ENCODE data around the gene WIPF3.

Gene WIPF3

DNA sequence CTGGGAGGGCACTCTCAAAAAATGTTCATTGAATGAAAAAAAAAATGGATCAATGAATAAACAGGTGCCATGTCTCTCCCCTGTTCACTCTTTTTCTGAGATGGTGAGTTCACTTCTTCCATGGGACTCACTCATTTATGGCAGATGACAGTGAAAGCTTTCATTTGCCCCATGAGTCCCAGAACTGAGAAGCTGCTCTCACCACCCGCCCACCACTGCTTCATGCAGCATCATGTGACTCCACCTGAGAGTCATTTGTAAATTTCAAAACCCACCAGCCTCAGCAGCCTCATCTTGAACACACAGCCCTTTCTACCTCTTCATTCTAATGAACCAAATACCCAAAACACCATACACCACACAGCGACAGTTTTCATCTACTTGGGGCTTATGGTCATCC lies 118.4 kb downstream of the WIPF3 start:
- peaks cover 3% of the 10 kb centered on the region for H3K27me3 Mint-ChIP-seq
- no peaks in the 10 kb centered on the region for H3K4me1 Mint-ChIP-seq
- H3K9me3 Mint-ChIP-seq, result no peaks in the 10 kb centered on the region
- H3K36me3 Mint-ChIP-seq, result no peaks in the 10 kb centered on the region
- no peak overlapping the region for H3K27ac Mint-ChIP-seq
- H3K4me3 Mint-ChIP-seq, result no peak overlapping the region

DNA sequence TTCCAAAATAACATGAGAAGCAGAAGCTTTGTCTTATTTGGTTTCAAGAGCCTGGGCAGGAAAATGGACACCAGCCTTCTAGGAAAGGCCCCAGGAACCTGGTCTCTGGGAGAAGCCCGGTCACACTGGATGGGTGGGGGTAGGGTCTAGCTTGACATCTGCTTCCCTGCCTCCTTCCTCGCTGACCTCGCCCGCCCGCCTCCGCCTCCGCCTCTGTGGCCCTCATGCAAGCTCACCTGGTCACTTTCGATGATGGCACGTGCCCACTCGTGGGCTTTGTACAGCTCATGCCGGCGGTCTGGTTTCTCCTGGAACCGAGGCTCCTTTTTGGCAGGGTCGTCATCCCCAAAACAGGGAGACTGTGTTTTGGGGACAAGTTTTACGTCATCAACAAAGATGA lies 119.9 kb downstream of the WIPF3 start:
- Mint-ChIP-seq H3K4me1 (no peaks in the 10 kb centered on the region), H3K36me3 (no peaks in the 10 kb centered on the region), H3K4me3 (no peak overlapping the region), H3K9me3 (no peaks in the 10 kb centered on the region), H3K27me3 (peaks cover 4% of the 10 kb centered on the region), H3K27ac (no peak overlapping the region)

DNA sequence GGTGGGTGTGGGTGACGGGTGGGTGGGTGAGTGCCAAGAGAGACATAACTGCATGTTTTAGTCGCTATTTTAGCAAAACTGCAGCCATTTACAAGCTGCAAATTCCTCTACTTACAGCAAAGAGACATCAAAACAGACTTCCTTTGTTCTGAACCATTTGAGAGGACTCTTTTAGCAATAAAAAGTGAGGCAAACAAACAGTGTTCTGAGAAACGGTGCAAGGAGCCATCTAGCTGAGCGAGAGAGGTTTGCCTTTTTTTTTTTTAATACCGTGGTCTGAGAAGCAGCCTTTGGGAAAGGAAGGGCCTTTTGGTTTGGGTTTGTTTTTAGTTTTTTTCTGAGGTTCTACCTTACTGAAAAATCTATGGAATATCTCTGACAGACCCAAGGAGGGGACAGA lies 120.4 kb downstream of the WIPF3 start:
- H3K4me1 Mint-ChIP-seq, result no peaks in the 10 kb centered on the region
- no peak overlapping the region for H3K4me3 Mint-ChIP-seq
- H3K27me3 Mint-ChIP-seq, result peaks cover 4% of the 10 kb centered on the region
- H3K9me3 Mint-ChIP-seq, result no peaks in the 10 kb centered on the region
- H3K36me3 Mint-ChIP-seq, result no peaks in the 10 kb centered on the region
- no peak overlapping the region for H3K27ac Mint-ChIP-seq

DNA sequence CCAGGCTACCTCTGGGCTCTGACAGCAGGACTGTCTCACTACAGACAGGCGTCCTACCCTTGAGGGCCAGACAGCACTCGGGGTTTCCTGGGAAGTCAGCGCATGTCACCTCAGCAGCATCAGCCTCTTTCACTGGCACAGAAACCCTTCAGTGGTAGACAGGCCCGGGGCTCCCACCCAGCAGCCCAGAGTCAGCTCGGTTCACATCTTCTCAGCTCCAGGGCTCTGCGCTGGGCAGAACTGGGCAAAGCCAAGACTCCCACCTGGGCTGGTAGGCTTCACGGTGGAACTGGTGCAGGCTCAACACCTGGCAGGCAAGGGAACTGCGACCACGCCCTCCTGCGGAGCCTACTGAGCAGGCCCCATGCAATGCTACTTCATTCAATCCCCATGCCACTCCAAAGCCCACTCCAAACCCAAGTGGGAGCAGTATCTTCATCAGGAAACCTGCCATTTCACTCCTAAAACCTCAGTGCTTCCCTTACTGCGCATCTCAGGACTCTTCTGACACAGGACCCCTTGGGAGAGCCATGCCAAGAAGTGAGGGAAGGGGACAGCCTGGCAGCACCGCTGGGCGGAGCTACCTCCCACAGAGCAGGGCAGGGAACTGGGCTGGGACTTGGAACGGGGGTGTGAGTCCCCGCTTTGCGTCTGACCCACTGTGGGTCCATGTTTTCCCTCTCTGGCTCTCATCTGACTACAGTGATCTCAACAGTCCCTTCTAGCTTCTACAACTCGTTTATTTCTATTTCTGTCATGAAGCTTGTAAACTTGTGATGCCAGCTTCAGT lies 122.9 kb downstream of the WIPF3 start:
- Mint-ChIP-seq H3K4me3 (no peak overlapping the region), H3K36me3 (no peaks in the 10 kb centered on the region), H3K4me1 (no peaks in the 10 kb centered on the region), H3K27ac (no peak overlapping the region), H3K27me3 (peaks cover 4% of the 10 kb centered on the region), H3K9me3 (no peaks in the 10 kb centered on the region)

DNA sequence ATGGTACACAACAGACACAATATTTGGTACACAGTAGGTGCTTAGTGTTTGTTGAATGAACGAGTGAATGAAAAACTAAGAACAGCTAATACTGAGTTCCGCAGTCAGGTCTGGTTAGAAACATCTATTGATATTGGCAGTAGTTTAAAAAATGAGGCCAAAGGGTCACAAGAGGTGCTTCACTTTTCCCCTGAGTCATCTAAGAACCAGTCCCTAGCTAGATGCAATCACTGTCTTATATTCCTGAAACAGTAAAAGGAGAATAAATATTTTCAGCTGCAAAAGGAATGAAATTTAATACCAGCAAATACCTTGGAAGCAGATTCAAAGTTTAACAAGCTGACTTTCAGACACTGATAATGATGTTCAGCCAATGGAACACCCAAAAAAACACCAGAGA lies 128.8 kb downstream of the WIPF3 start:
- H3K27me3 Mint-ChIP-seq, result peaks cover 1% of the 10 kb centered on the region
- no peaks in the 10 kb centered on the region for H3K9me3 Mint-ChIP-seq
- no peak overlapping the region for H3K4me3 Mint-ChIP-seq

DNA sequence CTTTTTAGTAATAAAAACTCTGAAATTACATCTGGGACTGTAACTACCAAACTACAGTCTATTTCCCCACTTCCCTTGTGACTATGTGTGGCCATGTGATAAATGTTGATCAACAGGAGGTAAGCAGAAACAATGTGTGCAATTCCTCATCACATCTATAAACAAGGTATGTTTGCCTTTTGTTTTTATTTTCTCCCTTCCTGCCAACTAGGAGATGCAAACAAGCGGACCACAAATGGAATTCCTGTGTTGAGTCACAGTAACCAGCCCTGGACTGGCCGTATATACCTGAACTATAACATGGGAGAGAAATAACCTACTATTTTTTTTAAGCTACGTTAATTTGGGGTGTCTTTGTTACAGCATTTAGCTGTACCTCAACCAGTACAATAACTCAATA lies 130.8 kb downstream of the WIPF3 start:
- Mint-ChIP-seq H3K4me1 (no peaks in the 10 kb centered on the region), H3K4me3 (no peak overlapping the region), H3K36me3 (no peaks in the 10 kb centered on the region), H3K27me3 (no peaks in the 10 kb centered on the region), H3K27ac (no peak overlapping the region), H3K9me3 (no peaks in the 10 kb centered on the region)

More for the DNA sequence above, 128.8 kb downstream of the WIPF3 start:
- no peak overlapping the region for H3K27ac Mint-ChIP-seq
- no peaks in the 10 kb centered on the region for H3K4me1 Mint-ChIP-seq
- H3K36me3 Mint-ChIP-seq, result no peaks in the 10 kb centered on the region

DNA sequence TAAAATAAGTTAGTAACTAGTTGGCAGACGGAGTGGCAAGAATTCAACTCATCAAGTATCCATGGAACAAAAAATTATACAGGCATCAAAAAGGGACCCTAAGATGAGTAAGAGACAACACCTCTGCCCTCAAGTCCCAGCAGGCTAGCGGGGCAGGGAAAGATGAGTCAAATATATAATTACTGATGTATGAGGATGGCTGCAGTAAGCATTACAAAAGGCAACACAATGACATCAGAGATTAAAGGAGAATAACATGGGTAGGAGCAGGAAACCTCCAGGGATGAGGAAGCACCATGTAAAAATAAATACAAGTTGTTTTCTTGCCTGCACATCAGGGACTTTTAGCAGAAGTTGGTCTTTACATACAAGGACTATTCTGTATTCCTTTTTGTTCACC lies 133.9 kb downstream of the WIPF3 start:
- Mint-ChIP-seq H3K9me3 (no peaks in the 10 kb centered on the region), H3K27me3 (peaks cover 2% of the 10 kb centered on the region), H3K27ac (no peak overlapping the region), H3K36me3 (no peaks in the 10 kb centered on the region), H3K4me1 (no peaks in the 10 kb centered on the region), H3K4me3 (no peak overlapping the region)

DNA sequence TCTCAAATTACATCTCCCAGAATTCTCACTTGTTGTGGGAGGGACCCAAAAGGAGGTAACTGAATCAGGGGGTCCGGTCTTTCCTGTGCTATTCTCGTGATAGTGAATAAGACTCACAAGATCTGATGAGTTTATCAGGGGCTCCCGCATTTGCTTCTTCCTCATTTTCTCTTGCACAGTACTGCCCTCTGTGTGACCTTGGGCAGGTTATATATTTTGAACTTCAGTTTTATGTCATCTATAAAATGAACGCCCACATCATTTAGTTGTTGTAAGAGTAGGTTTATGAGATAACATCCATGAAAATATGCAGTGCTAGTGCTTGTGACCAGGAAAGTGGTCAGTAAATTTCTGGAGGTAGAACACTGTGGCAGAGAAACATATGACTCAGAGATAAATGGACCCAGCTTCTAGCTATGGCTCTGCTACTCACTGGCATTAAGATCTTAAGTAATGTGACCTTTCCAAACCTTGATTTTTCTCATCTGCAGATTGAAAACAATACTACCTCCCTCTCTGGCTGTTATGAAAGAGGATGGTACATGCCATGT lies 139.0 kb downstream of the WIPF3 start:
- H3K4me1 Mint-ChIP-seq, result no peaks in the 10 kb centered on the region
- no peak overlapping the region for H3K27ac Mint-ChIP-seq
- H3K27me3 Mint-ChIP-seq, result peaks cover 3% of the 10 kb centered on the region

DNA sequence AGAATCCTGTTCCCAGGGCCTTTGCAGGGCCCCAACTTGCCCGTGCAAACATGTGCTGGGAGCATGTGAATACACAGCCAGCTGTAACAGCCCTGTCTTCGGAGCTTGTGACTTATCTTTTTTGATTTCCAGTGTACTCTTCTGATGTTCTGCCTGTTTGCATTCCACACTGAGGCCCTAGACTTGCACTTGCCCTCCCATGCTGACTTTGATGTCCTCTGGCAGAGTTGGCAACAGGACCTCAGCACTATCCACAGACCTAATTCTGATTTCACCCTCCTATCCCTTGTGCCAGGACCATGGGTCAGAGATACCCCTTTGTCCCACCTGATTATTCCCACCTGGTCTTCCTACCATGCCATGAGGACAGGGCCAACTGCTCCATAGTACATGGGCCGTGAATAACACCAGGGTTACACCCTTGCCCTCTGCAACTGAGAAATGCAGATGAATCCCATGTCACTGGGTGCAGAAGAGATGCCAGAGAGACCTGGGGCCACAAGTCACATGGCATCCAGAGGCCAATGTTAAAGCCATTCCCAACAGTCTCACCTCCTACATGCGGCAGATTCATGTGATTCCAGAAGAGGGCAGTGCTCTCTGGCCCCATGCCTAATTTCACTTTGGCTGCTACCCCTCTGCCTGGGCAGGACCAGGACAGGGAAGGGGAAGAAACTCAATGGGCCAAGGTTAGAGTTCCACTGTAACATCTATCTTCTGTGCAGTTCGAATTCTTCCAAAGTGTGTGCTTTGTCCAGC lies 140.3 kb downstream of the WIPF3 start:
- Mint-ChIP-seq H3K36me3 (no peaks in the 10 kb centered on the region), H3K27me3 (peaks cover 4% of the 10 kb centered on the region), H3K4me3 (no peak overlapping the region), H3K4me1 (no peaks in the 10 kb centered on the region), H3K9me3 (no peaks in the 10 kb centered on the region), H3K27ac (no peak overlapping the region)

More for the DNA sequence above, 139.0 kb downstream of the WIPF3 start:
- Mint-ChIP-seq H3K4me3 (no peak overlapping the region), H3K9me3 (no peaks in the 10 kb centered on the region), H3K36me3 (no peaks in the 10 kb centered on the region)

DNA sequence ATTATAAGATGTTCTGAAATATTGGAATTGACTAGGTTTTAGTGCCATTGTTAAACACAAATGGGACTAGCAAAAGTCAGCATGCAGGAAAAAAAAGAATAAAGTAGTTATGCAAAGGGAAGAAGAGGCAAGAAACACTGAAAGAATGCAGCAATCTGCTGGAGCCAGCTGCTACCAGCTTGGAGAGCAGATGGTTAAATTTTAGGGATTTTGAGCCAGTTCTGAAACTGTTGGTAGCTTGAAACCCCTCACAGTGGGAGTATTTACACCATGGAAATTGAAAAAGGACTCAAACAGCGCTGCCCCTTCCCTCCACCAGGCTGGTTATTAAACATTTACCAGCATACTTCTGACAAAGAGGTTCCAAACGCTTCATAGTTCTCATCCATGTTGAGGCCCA lies 142.3 kb downstream of the WIPF3 start:
- Mint-ChIP-seq H3K4me3 (no peak overlapping the region), H3K27me3 (peaks cover 4% of the 10 kb centered on the region), H3K9me3 (no peaks in the 10 kb centered on the region), H3K4me1 (no peaks in the 10 kb centered on the region), H3K27ac (no peak overlapping the region), H3K36me3 (no peaks in the 10 kb centered on the region)

DNA sequence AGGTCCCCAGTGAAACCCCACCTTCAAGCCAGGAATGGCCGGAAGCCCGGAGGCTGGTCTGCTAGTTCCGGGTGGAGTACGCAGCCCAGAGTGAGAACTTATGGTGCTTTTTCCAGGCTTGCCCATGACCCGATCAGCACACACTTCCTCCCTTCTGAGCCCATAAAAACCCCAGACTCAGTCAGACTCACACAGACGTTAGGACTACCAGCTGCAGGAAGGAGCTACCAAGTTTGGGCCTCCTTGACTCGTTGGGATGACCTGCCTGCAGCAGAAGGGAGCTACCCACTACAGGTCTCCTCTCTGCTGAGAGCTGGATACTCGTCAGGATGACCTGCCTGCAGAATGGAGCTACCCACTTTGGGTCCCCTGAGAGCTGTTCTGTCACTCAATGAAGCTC lies 144.2 kb downstream of the WIPF3 start:
- H3K9me3 Mint-ChIP-seq, result no peaks in the 10 kb centered on the region
- no peaks in the 10 kb centered on the region for H3K36me3 Mint-ChIP-seq
- no peaks in the 10 kb centered on the region for H3K4me1 Mint-ChIP-seq

DNA sequence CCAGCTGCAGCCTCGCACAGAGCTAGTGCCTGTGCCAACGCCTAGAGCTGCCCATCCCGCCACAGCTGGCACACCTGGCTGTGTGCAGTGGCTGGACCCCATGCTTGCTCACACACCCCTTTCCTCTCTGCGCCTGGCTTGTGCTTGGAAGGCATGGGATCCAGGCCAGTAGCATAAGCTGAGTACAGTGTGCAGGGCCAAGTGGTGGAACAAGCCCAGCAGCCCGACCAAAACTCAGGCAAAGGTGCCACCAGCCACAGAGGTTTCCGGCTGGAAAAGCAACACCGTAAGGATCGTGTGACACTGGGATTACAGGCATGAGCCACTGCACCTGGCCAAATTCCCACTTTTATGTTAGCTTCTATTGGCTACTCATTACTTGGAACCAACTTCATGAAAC lies 144.9 kb downstream of the WIPF3 start:
- H3K36me3 Mint-ChIP-seq, result no peaks in the 10 kb centered on the region
- no peak overlapping the region for H3K27ac Mint-ChIP-seq
- H3K27me3 Mint-ChIP-seq, result peaks cover 1% of the 10 kb centered on the region
- H3K4me3 Mint-ChIP-seq, result no peak overlapping the region
- no peaks in the 10 kb centered on the region for H3K9me3 Mint-ChIP-seq
- H3K4me1 Mint-ChIP-seq, result peaks cover 6% of the 10 kb centered on the region

More for the DNA sequence above, 144.2 kb downstream of the WIPF3 start:
- Mint-ChIP-seq H3K27me3 (peaks cover 1% of the 10 kb centered on the region), H3K27ac (no peak overlapping the region), H3K4me3 (no peak overlapping the region)

DNA sequence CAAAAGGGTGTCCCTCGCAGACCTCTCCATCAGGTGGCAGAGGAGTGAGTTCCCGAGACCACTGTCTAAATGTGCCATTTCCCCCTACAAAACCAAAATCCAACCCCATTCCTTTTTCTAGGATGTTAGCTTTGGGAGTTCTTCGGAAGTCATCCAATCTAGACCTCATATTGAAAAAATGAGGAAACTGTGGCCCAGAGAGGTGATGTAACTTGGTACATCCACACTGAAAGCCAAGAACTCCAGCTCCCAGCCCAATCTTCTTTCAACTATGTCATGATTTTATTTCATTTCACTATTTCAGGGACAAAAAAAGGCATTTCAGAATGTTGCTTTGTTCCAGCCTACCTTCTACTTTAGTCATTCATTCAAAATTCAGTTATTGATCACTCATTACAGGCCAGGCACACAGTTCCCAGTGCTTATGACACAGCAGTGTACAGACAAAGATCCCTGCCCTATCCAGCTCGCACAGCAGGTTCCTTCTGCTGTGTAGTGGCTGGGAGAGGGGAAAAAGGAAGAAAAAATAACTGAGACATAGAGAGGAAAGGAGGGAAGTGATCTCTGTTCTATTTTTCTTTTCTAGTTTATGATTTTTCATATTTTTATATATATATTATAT lies 147.5 kb downstream of the WIPF3 start:
- Mint-ChIP-seq H3K27ac (no peak overlapping the region), H3K27me3 (peaks cover 1% of the 10 kb centered on the region), H3K4me1 (peaks cover 9% of the 10 kb centered on the region), H3K4me3 (no peak overlapping the region), H3K9me3 (no peaks in the 10 kb centered on the region), H3K36me3 (no peaks in the 10 kb centered on the region)

DNA sequence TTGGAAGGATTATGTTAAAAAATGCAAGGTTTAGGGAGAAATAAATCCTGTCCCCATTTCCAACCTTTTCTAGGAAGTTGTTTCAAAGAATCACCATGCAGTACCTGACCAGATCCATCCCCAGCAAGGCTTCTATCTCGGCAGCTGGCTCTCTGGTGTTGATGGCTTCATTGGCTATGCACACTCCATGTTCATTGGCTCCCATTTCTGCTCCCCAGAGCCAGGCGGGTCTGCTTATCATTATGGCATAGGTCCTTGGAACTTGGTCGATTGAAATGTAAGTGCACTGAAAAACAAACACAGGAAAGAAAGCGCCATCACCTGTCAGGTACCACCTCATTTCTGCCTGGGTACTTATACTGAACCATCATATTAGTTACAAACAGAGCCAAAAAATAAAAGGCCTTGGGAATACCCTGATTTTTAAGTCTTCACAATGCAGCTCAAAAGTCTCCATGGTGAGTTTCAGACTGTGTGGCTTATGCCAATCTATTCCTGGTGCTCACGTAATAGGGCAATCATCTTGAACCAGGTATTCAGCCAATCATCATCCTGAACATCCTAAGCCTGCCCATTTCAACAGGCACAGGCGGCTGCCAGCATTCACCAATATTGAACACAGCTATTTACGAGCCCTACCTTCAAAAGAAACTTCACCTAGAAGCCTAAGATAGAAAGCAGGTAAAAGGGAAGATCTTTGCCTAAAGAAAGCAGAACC lies 148.9 kb downstream of the WIPF3 start:
- Mint-ChIP-seq H3K4me3 (no peak overlapping the region), H3K4me1 (peaks cover 9% of the 10 kb centered on the region), H3K36me3 (no peaks in the 10 kb centered on the region), H3K27me3 (peaks cover 3% of the 10 kb centered on the region), H3K27ac (no peak overlapping the region), H3K9me3 (no peaks in the 10 kb centered on the region)

DNA sequence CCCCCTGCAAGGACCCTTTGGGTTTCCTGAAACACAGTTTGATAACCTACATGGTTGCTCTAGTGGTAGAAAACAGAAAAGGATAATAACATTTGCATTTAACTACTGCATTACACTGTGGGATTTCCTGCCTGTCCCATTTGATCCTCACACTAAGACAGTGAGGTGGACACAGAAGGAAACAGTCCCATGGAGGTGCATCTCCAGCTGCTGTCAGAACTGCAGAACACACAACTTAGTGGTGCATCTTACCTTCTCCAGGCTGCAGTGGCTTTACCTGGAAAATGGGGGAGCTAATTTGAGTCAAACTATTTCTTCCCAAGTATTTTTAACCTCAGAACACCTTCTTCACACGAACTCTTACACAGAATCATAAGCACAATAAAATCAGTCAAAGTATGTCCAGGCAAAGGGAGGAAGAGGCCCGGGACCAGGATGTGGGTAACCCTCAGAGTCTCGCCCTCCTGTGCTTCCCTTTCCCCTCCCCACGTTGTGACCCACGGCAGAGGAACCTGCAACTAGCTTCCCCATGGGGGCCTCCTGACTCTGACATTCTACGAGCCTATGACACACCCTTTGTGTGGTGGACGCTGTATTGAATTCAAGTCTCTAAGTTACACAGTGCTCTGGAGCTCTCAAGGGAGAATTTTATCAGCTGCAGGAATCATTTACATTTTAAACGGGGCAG lies 149.6 kb downstream of the WIPF3 start:
- Mint-ChIP-seq H3K27me3 (peaks cover 3% of the 10 kb centered on the region), H3K27ac (peak overlapping the region; percentile 19), H3K36me3 (no peaks in the 10 kb centered on the region), H3K9me3 (no peaks in the 10 kb centered on the region), H3K4me3 (no peak overlapping the region), H3K4me1 (peaks cover 9% of the 10 kb centered on the region)

Data from activated naive CD4-positive, alpha-beta T cell treated with anti-CD3 and anti-CD28 coated beads, Interleukin-2, amount 50 U/mL, for 24 hours (primary cell).